ENCODE data around the gene RETREG3.

The RETREG3 gene

DNA sequence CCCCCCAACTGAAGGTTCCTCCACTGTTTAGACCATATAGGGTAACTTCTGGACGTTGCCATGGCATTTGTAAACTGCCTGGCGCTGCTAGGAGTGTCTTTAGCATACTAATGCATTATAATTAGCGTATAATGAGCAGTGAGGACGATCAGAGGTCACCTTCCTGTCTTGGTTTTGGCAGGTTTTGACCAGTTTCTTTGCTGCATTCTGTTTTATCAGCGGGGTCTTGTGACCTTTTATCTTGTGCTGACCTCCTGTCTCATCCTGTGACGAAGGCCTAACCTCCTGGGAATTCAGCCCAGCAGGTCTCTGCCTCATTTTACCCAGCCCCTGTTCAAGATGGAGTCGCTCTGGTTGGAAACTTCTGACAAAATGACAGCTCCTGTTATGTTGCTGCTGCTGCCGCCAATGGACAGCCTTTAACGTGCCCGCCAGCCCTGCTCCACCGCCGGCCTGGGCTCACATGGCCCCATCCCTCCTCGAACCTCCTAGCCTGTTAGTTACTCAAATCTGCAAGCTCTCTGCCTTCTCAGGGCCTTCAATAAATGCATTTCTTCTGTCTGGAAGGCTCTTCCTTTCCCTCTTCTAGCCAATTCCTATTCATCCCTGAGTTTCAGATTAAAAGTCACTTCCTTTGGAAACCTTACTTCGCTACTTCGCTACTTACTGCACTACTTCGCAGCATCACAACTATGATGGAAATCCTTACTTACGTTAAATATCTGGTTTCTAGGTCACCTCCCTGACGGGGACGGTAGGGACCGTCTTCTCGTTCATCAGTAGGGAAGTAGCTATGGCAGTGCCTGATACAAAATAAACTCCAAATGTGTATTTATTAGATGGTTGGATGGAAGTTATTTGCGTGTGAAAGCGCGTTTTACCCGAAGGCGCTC, 73.8 kb downstream of the RETREG3 start:
- DNase-seq, result peak in 7 of 56 donors; percentile 6 to 47 (median 22)

DNA sequence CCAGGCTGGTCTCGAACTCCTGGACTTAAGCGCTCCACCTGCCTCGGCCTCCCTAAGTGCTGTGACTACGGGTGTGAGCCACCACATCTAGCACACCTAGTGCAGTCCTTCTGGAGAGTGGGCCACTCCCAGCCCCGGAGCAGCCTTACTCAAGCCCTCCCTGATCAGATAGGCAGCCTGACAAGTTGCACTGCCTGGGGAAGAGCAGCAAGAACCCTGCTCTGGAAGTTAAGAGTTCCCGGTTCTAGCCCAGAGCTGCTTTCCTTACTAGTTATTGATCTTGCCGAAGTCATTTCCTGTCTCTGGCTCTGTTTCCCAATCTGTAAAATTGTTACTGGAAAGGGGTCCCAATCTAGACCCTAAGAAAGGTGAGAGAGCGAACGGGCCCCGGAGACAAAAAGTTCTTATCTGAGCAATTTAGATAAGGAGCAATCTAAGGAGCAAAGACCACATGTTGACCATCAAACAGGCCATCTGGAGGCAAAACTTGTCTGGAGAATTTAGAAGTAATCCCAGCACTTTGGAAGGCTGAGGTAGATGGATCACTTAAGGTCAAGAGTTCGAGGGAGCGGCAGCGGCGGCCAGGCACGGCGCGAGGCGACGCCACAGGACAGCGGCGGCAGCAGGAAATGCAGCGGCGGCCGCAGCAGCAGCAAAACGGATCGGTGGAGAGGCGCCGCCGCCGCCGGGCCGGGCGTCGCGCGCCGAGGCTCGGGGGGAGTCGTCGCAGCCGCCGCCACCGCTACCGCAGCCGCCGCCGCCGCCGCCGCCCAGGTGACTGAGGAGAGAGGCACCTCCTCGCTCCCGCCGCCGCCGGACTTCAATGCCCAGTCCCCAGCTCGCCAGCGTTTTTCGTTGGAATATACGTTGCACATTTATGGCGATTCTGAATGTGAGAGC, 77.5 kb downstream of the RETREG3 start:
- DNase-seq, result peak in 39 of 56 donors; percentile 10 to 67 (median 36)

DNA sequence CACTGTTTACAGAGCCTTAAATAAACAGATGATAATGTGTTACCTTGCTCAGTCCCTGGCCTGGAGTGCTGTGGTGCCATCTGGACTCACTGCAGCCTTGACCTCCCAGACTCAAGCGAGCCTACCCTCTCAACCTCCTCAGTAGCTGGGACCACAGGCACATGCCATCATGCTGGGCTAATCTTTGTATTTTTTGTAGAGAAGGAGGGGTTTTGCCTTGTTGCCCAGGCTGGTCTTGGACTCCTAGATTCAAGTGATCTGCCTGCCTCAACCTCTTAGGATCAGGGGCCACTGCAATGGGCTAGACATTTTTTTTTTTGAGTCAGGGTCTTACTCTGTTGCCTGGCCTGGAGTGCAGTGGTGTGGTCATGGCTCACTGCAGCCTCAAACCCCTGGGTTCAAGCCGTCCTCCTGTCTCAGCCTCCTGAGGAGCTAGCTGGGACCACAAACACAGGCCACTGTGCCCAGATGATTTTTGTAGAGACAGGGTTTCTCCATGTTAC, 78.2 kb downstream of the RETREG3 start:
- no peak for DNase-seq
